ENCODE data around the gene RBFOX2.

- TF ChIP-seq, protein P1, sequence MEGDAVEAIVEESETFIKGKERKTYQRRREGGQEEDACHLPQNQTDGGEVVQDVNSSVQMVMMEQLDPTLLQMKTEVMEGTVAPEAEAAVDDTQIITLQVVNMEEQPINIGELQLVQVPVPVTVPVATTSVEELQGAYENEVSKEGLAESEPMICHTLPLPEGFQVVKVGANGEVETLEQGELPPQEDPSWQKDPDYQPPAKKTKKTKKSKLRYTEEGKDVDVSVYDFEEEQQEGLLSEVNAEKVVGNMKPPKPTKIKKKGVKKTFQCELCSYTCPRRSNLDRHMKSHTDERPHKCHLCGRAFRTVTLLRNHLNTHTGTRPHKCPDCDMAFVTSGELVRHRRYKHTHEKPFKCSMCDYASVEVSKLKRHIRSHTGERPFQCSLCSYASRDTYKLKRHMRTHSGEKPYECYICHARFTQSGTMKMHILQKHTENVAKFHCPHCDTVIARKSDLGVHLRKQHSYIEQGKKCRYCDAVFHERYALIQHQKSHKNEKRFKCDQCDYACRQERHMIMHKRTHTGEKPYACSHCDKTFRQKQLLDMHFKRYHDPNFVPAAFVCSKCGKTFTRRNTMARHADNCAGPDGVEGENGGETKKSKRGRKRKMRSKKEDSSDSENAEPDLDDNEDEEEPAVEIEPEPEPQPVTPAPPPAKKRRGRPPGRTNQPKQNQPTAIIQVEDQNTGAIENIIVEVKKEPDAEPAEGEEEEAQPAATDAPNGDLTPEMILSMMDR (IDR thresholded peaks at IDR 0.05 in 2 of 3, conservative IDR thresholded peaks at IDR 0.05 in 1 of 3; ENCODE audit: control insufficient read depth in 2 of 3, extremely low read depth in 1 of 3, insufficient read depth in 1 of 3, low read depth in 3 of 3, low read length in 3 of 3): no peak
- TF ChIP-seq PRDM15 (CRISPR knock-in tag; IDR thresholded peaks at IDR 0.05): no peak
- no peak for TF ChIP-seq RAD21 (IDR thresholded peaks at IDR 0.05; ENCODE audit: insufficient read depth, low read depth, low read length)
- TF ChIP-seq POLR2A (IDR thresholded peaks at IDR 0.05; ENCODE audit: low read depth, low read length): no peak
- TF ChIP-seq FOXM1 (IDR thresholded peaks at IDR 0.05; ENCODE audit: low read depth, low read length): no peak
- no peak for TF ChIP-seq MYC (IDR thresholded peaks at IDR 0.05; ENCODE audit: insufficient read depth, insufficient read length, insufficient replicate concordance, low read length, severe bottlenecking)
- no peak for TF ChIP-seq SUZ12 (IDR thresholded peaks at IDR 0.05; ENCODE audit: unreplicated experiment)
- no peak for TF ChIP-seq FOXK2 (IDR thresholded peaks at IDR 0.05)
- TF ChIP-seq POLR2AphosphoS5 (IDR thresholded peaks at IDR 0.05; ENCODE audit: low read length): no peak
- TF ChIP-seq ZNF592 (IDR thresholded peaks at IDR 0.05): no peak
- no peak for TF ChIP-seq NR2C2 (IDR thresholded peaks at IDR 0.05; ENCODE audit: borderline replicate concordance, control insufficient read depth, insufficient read length, low read depth)
- no peak for TF ChIP-seq BHLHE40 (IDR thresholded peaks at IDR 0.05; ENCODE audit: borderline replicate concordance in 1 of 2, low read depth in 2 of 2, low read length in 1 of 2)
These were observed 65.3 kb downstream of the RBFOX2 start for GRCh38 chr22:35963237-35963810.

Data from GM12878 (cell line).